Fibroblast of lung (primary cell): Measurements from ENCODE around the gene BNIPL. TPM values are rescaled to one million over a fixed set of nuclear protein-coding genes. Genes with fewer than 3 reads are reported as not detected.

Source experiments
- DNase-seq, 2 donors: peaks; one replicate each; pipeline versions ENCODE4 v3.0.0 to v3.0.0-alpha.2; 2010; ENCODE audit warnings: low read depth in 2 of 2
- H2AFZ ChIP-seq: 2 replicates; pipeline ENCODE4 v1.5.1; 2012; ENCODE audit warnings: low read length, control low read depth, inconsistent platforms
- H3K27ac ChIP-seq: 2 replicates; pipeline ENCODE4 v1.5.1; 2011; ENCODE audit warnings: low read length, control low read depth; ENCODE audit not compliant: insufficient read depth
- H3K27me3 ChIP-seq: 2 replicates; pipeline ENCODE4 v1.5.1; 2011; ENCODE audit warnings: mild to moderate bottlenecking, low read length; ENCODE audit not compliant: control insufficient read depth, insufficient read depth
- H3K36me3 ChIP-seq: 2 replicates; pipeline ENCODE4 v1.5.1; 2011; ENCODE audit warnings: low read length; ENCODE audit not compliant: control insufficient read depth, insufficient read depth
- H3K4me1 ChIP-seq: 2 replicates; pipeline ENCODE4 v1.5.1; 2011; ENCODE audit warnings: low read length; ENCODE audit not compliant: control insufficient read depth, insufficient read depth; ENCODE audit errors: extremely low read depth
- H3K4me2 ChIP-seq: 2 replicates; pipeline ENCODE4 v1.5.1; 2011; ENCODE audit warnings: low read length, control low read depth; ENCODE audit not compliant: insufficient read depth; ENCODE audit errors: extremely low read depth
- H3K4me3 ChIP-seq, 4 experiments: fragments of 200-600 bp in 1 of 4; sonication (generic) in 1 of 4; replicated peaks in 1 of 4; 2 replicates each; pipeline ENCODE4 v1.5.1; 2011 to 2016; ENCODE audit warnings: low read length in 4 of 4, low read depth in 3 of 4, mild to moderate bottlenecking in 3 of 4, control low read depth in 2 of 4, inconsistent platforms in 1 of 4, mixed read lengths in 1 of 4; ENCODE audit not compliant: insufficient read depth in 1 of 4; ENCODE audit errors: control extremely low read depth in 1 of 4
- H3K79me2 ChIP-seq: 2 replicates; pipeline ENCODE4 v1.5.1; 2012; ENCODE audit warnings: mild to moderate bottlenecking, low read length, inconsistent platforms; ENCODE audit not compliant: control insufficient read depth, insufficient read depth
- H3K9ac ChIP-seq: 2 replicates; pipeline ENCODE4 v1.5.1; 2011; ENCODE audit warnings: mild to moderate bottlenecking, low read length, control low read depth; ENCODE audit not compliant: insufficient read depth
- H3K9me3 ChIP-seq: 2 replicates; pipeline ENCODE4 v1.5.1; 2012; ENCODE audit warnings: low read depth, low read length; ENCODE audit not compliant: control insufficient read depth, insufficient read depth
- H4K20me1 ChIP-seq: 2 replicates; pipeline ENCODE4 v1.5.1; 2011; ENCODE audit warnings: low read length; ENCODE audit not compliant: control insufficient read depth, insufficient read depth; ENCODE audit errors: extremely low read depth
- CTCF ChIP-seq, 2 donors: IDR thresholded peaks in 1 of 2; conservative IDR thresholded peaks in 1 of 2; 1 replicate in 1 of 2; 2 replicates in 1 of 2; pipeline ENCODE4 v1.5.1; 2011 to 2012; ENCODE audit warnings: low read length in 2 of 2, control low read depth in 1 of 2, inconsistent platforms in 1 of 2, low read depth in 1 of 2, mild to moderate bottlenecking in 1 of 2
- EZH2 ChIP-seq: IDR thresholded peaks from 2 replicates; pipeline ENCODE4 v1.5.1; 2012; ENCODE audit warnings: low read length, control low read depth, mild to moderate bottlenecking; ENCODE audit errors: missing control alignments
- polyA plus RNA-seq, 2 donors: library from polyadenylated mRNA; depleted of rRNA in 1 of 2; stranded (reverse) in 1 of 2; unstranded in 1 of 2; fragments of >200 nt; gene quantifications; 2 replicates each; pipeline ENCODE4 v1.2.1, GENCODE V29; 2011 to 2012; ENCODE audit warnings: missing spikeins in 1 of 2
- total RNA-seq: library from RNA; depleted of rRNA; stranded (reverse); fragments of >200 nt; gene quantifications from 2 replicates; pipeline ENCODE4 v1.2.1, GENCODE V29; 2014

BNIPL gene
- total and polyA plus RNA-seq, 2 donors (not counting 1 experiment from before 2014, with no cell fraction given) = 0.10 to 0.33 TPM

GRCh38 chr1:151070474-151071276 is 34.3 kb downstream of the BNIPL start, which contains the start of gene GABPB2:
GABPB2 (plus strand) TSS chr1:151070761; CDS start chr1:151088190, 17,429 bp downstream.
- Histone ChIP-seq H3K9me3 (no peaks in the 10 kb centered on the region), H3K27me3 (no peaks in the 10 kb centered on the region), H3K79me2 (peaks cover 3% of the 10 kb centered on the region), H3K36me3 (peaks cover 3% of the 10 kb centered on the region), H3K4me3 (peak within 1 kb of the TSS; percentile 53 to 89 (median 64)), H2AFZ (peak within 1 kb of the TSS; percentile 83), H4K20me1 (no peaks in the 10 kb centered on the region), H3K9ac (peak within 1 kb of the TSS; percentile 86), H3K27ac (peak within 1 kb of the TSS; percentile 95), H3K4me1 (no peaks in the 10 kb centered on the region), H3K4me2 (peak within 1 kb of the TSS; percentile 79)
- TF ChIP-seq CTCF (conservative IDR thresholded peaks at IDR 0.05 in 1 of 2, IDR thresholded peaks at IDR 0.05 in 1 of 2; ENCODE audit: low read depth in 1 of 2, low read length in 2 of 2) (peak; percentile 67 to 87), EZH2 (no peak)
- DNase-seq = peak; percentile 99

- Histone ChIP-seq H3K27ac (no peak overlapping the region), H3K27me3 (no peaks in the 10 kb centered on the region), H3K9ac (no peak overlapping the region), H3K9me3 (no peaks in the 10 kb centered on the region), H3K4me2 (no peak overlapping the region), H2AFZ (no peak overlapping the region), H3K36me3 (peaks cover under 1% of the 10 kb centered on the region), H3K79me2 (peaks cover 3% of the 10 kb centered on the region), H3K4me1 (no peaks in the 10 kb centered on the region), H4K20me1 (no peaks in the 10 kb centered on the region), H3K4me3 (no peak overlapping the region)
- TF ChIP-seq CTCF (conservative IDR thresholded peaks at IDR 0.05 in 1 of 2, IDR thresholded peaks at IDR 0.05 in 1 of 2; ENCODE audit: low read depth in 1 of 2, low read length in 2 of 2) = no peak
- TF ChIP-seq EZH2 = no peak
- no peak for DNase-seq
Measured at GRCh38 chr1:151072224-151072623, 35.8 kb downstream of the BNIPL start.

GRCh38 chr1:151085953-151086559 is 49.7 kb downstream of the BNIPL start:
- no peaks in the 10 kb centered on the region for H3K4me1 ChIP-seq
- DNase-seq = no peak
- no peak overlapping the region for H3K9ac ChIP-seq
- TF ChIP-seq CTCF (conservative IDR thresholded peaks at IDR 0.05 in 1 of 2, IDR thresholded peaks at IDR 0.05 in 1 of 2; ENCODE audit: low read depth in 1 of 2, low read length in 2 of 2) (no peak), EZH2 (no peak)
- H3K27me3 ChIP-seq = no peaks in the 10 kb centered on the region
- H3K4me3 ChIP-seq = no peak overlapping the region
- H3K27ac ChIP-seq = no peak overlapping the region
- H2AFZ ChIP-seq = no peak overlapping the region
- no peak overlapping the region for H3K4me2 ChIP-seq
- no peaks in the 10 kb centered on the region for H3K79me2 ChIP-seq
- no peaks in the 10 kb centered on the region for H3K36me3 ChIP-seq
- no peaks in the 10 kb centered on the region for H4K20me1 ChIP-seq
- no peaks in the 10 kb centered on the region for H3K9me3 ChIP-seq
